ENCODE data around the gene TRIP4.

The TRIP4 gene

DNA sequence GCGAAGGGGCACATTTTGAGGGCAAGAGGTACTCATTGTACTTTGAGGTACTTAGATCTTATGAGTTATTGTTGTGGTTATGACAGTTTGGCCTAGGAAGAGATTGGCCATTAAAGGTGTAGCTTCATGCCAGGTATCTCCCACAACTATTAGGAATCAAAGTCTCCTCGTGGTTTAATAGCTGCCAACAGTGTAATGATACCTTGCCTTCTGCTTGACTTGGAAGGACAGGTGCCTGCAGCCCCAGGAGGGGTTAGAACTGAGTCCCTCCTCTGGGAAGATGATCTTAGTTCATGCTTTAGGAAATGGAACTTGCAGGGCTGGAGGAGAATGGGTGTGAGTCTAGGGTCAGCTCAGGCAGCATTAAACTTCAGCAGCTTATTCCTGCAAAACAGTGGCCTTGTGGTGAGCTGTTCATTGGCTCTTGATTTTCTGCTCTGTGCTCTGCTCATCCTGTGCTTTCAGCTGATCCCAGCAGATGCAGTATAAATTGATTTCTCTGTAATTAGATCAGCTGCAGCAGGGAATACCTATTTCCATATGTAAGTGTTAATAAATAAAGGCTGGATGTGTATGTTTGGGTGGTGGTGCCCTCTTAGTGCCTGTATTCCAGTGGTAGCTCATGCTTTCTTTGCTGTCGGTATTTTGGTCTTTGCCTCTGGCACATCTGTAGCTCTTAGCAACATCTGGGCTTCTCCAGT, 113.2 kb downstream of the TRIP4 start:
- no peak for DNase-seq

- no peak for DNase-seq
These were observed 113.7 kb downstream of the TRIP4 start for GRCh38 chr15:64501396-64501715.

GRCh38 chr15:64502151-64502550, 114.5 kb downstream of the TRIP4 start:
- no peak for DNase-seq

DNA sequence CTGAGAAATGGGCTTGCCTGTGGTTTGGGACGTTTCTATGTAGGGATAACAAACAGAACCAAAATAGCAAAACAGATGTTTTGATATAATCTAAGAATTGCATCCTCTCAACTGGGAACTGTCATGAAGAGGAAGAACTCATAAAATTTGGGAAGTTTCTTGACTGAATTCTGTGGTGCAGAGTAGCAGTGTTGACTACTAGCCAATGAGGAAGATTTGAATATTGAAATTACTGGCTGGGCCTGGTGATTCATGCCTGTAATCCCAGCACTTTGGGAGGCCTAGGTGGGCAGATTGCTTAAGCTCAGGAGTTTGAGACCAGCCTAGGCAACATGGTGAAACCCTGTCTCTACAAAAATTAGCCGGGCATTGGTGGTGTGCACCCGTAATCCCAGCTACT, 114.9 kb downstream of the TRIP4 start:
- DNase-seq = no peak

GRCh38 chr15:64503197-64503596, 115.6 kb downstream of the TRIP4 start:
- peak; percentile 30 for DNase-seq

DNA sequence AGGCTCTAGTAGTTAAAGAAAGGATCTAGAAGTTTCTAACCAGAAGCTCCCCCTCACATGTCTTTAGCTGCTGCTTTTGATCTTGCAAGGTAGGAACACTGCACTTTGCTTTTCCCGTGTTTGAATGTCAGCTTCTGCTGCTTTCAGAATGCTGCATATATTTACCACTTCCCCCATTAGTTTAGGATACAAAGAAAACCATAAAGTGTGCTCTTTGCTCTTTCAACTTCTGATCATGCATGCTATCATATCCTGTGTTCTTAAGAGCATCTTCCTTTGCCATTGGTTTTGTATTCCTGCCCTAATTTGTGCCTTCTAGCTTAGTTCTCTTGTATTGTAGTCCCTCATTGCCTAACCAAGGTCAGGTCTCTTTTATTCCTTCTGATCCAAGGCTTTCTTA, 116.0 kb downstream of the TRIP4 start:
- DNase-seq = no peak

Data from kidney glomerular epithelial cell (primary cell).